Tongue (tissue), 2 donors: Measurements from ENCODE around the gene ASPRV1. TPM values are rescaled to one million over a fixed set of nuclear protein-coding genes. Genes with fewer than 3 reads are reported as not detected.
A peak's percentile ranks its signal among the peaks of the same experiment; 100 is the strongest.
"Not testable (repeated sequence)": the region's sequence is repeated elsewhere in the genome, so short reads cannot be mapped to it uniquely, and the experiment has no call there.

Source experiments
- DNase-seq: peaks from one replicate; pipeline ENCODE4 v3.0.0-alpha.2; 2015
- total RNA-seq: library from RNA; depleted of rRNA; stranded (reverse); fragments of >200 nt; gene quantifications from one replicate; pipeline ENCODE4 v1.2.3, GENCODE V29; 2014

ASPRV1 gene
- 0.62 TPM for total RNA-seq

- no peak for DNase-seq
Observed at GRCh38 chr2:69961496-69961895, at the start of gene ASPRV1. Gene ASPRV1, minus strand, starts transcription at chr2:69961631. Its CDS starts 195 bp downstream, at chr2:69961436.

- DNase-seq: no peak
Observed at GRCh38 chr2:70010576-70011111, 49.2 kb upstream of the ASPRV1 start.

GRCh38 chr2:70009762-70010575 lies 48.5 kb upstream of the ASPRV1 start:
- DNase-seq: no peak

GRCh38 chr2:70008290-70008689 lies 46.9 kb upstream of the ASPRV1 start:
- DNase-seq: no peak

- no peak for DNase-seq
Observed at GRCh38 chr2:70007151-70007550, 45.7 kb upstream of the ASPRV1 start.

GRCh38 chr2:70006447-70006784 lies 45.0 kb upstream of the ASPRV1 start:
- DNase-seq: no peak

- DNase-seq: no peak
Observed at GRCh38 chr2:70005752-70006446, 44.5 kb upstream of the ASPRV1 start.

- DNase-seq: no peak
Observed at GRCh38 chr2:70005216-70005615, 43.8 kb upstream of the ASPRV1 start.

GRCh38 chr2:70003093-70003830 lies 41.8 kb upstream of the ASPRV1 start:
- DNase-seq: no peak

GRCh38 chr2:70002241-70002899 lies 40.9 kb upstream of the ASPRV1 start:
- peak; percentile 9 for DNase-seq

GRCh38 chr2:70000529-70000928 lies 39.1 kb upstream of the ASPRV1 start:
- DNase-seq: not testable (repeated sequence)

- DNase-seq: no peak
Observed at GRCh38 chr2:69998761-69999160, 37.3 kb upstream of the ASPRV1 start.

- no peak for DNase-seq
Observed at GRCh38 chr2:69997015-69997830, 35.8 kb upstream of the ASPRV1 start.

- DNase-seq: no peak
Observed at GRCh38 chr2:69995511-69995910, 34.1 kb upstream of the ASPRV1 start.

- no peak for DNase-seq
Observed at GRCh38 chr2:69994166-69994565, 32.7 kb upstream of the ASPRV1 start.

GRCh38 chr2:69993708-69994107 lies 32.3 kb upstream of the ASPRV1 start:
- DNase-seq: no peak

- no peak for DNase-seq
Observed at GRCh38 chr2:69993048-69993565, 31.7 kb upstream of the ASPRV1 start.

- DNase-seq: no peak
Observed at GRCh38 chr2:69992310-69993047, 31.0 kb upstream of the ASPRV1 start.

GRCh38 chr2:69989441-69990105 lies 28.1 kb upstream of the ASPRV1 start:
- DNase-seq: no peak

- no peak for DNase-seq
Observed at GRCh38 chr2:69989009-69989408, 27.6 kb upstream of the ASPRV1 start.
